Measurements from ENCODE around the gene DMC1. TPM values are rescaled to one million over a fixed set of nuclear protein-coding genes. Genes with fewer than 3 reads are reported as not detected.

The DMC1 gene
- total RNA-seq, 1 experiment from 2014 or later, result 6.8 TPM

DNA sequence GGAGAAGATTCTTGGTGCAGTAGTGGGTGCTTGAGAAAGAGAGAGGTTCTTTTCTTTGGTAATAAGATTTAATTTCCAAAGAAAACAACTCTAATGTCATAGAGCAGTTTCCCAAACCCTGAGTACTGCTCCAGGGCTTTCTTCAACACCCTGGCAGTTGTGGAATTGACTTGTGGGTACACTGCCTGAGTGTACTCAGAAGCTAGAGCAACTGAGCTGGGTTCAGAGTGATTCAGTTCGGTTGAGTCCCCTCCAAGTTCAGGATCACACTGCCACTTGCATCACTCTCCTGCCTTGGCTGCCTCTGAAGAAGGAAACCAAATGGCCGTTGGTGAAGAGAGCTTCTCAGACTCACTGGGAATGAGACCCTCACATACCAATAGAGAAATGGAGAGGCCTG, 5.3 kb downstream of the DMC1 start:
- Histone ChIP-seq H3K79me1 (ENCODE audit: insufficient read depth, low read depth, low read length, poor library complexity, severe bottlenecking) (no peaks in the 10 kb centered on the region), H3K9ac (ENCODE audit: extremely low read depth, insufficient read length, low read length) (no peak overlapping the region), H2BK120ac (ENCODE audit: low read depth, low read length, poor library complexity, severe bottlenecking) (no peak overlapping the region), H4K5ac (ENCODE audit: insufficient read length, low read depth, low read length) (no peak overlapping the region), H3K4ac (ENCODE audit: low read depth, low read length) (no peak overlapping the region), H3T11ph (ENCODE audit: low read length) (no peak overlapping the region), H2AK5ac (ENCODE audit: insufficient read length, low read length) (no peak overlapping the region), H3K27me3 (ENCODE audit: insufficient read depth, low read length) (no peaks in the 10 kb centered on the region), H3K56ac (ENCODE audit: insufficient read length, low read depth, low read length) (no peak overlapping the region), H3K79me2 (ENCODE audit: insufficient read depth, low read length) (no peaks in the 10 kb centered on the region), H2BK5ac (ENCODE audit: insufficient read length, low read length) (no peak overlapping the region), H4K8ac (replicated peaks; ENCODE audit: insufficient read length, low read depth, low read length) (no peak overlapping the region), H2AFZ (ENCODE audit: low read length) (no peak overlapping the region), H3K14ac (ENCODE audit: insufficient read depth, low read length) (no peak overlapping the region), H3K18ac (ENCODE audit: insufficient read length, low read depth, low read length) (no peak overlapping the region), H2BK20ac (ENCODE audit: low read depth, low read length, poor library complexity, severe bottlenecking) (no peak overlapping the region), H2BK15ac (ENCODE audit: low read depth, low read length) (no peak overlapping the region), H3K4me1 (ENCODE audit: insufficient read depth, low read length) (peaks cover 3% of the 10 kb centered on the region), H3K27ac (ENCODE audit: insufficient read length, low read depth, low read length) (no peak overlapping the region), H3K9me3 (ENCODE audit: control insufficient read depth, low read depth, low read length) (no peaks in the 10 kb centered on the region), H4K20me1 (ENCODE audit: control insufficient read depth, insufficient read depth, insufficient read length) (no peaks in the 10 kb centered on the region), H4K91ac (ENCODE audit: insufficient read length, low read depth, low read length) (no peak overlapping the region), H2BK12ac (ENCODE audit: insufficient read length, low read depth, low read length) (no peak overlapping the region), H3K23ac (ENCODE audit: insufficient read length, low read depth, low read length) (no peak overlapping the region), H3K23me2 (ENCODE audit: insufficient read length, low read depth, low read length, poor library complexity, severe bottlenecking) (peaks cover 5% of the 10 kb centered on the region), H3K4me2 (ENCODE audit: insufficient read depth, insufficient read length, low read length) (no peak overlapping the region)
- no peaks in the 10 kb centered on the region for H3K27me3 Mint-ChIP-seq (ENCODE audit: low read depth)
- H3K9me3 Mint-ChIP-seq, result no peaks in the 10 kb centered on the region
- no peak overlapping the region for H3K4me3 Mint-ChIP-seq
- TF ChIP-seq CTCF (conservative IDR thresholded peaks at IDR 0.05), result no peak
- peaks cover 16% of the 10 kb centered on the region in 2 experiments for H3K4me1 Mint-ChIP-seq
- WGBS (ENCODE audit: extremely low coverage, insufficient read length, low lambda C conversion rate), result no CpG with 5 or more reads among the region's 2 CpGs
- H3K27ac Mint-ChIP-seq, result no peak overlapping the region; a peak in 1 of 7 replicates
- peaks cover 0 to 5% (median 0%) of the 10 kb centered on the region in 3 experiments; a peak in 1 of 7 replicates for H3K36me3 Mint-ChIP-seq (ENCODE audit: insufficient read depth in 1 of 3, low read depth in 3 of 3)
- DNase-seq, result no peak
